GM18870 (cell line): ENCODE results near the gene VPS37D.
"Not testable (repeated sequence)": the region's sequence is repeated elsewhere in the genome, so short reads cannot be mapped to it uniquely, and the experiment has no call there.

Source experiments
- ATAC-seq: cut with Tn5 transposase; IDR thresholded peaks from one replicate; pipeline ENCODE4 v1.9.1; 2021; ENCODE audit warnings: moderate library complexity; ENCODE audit not compliant: unreplicated experiment

The VPS37D gene

DNA sequence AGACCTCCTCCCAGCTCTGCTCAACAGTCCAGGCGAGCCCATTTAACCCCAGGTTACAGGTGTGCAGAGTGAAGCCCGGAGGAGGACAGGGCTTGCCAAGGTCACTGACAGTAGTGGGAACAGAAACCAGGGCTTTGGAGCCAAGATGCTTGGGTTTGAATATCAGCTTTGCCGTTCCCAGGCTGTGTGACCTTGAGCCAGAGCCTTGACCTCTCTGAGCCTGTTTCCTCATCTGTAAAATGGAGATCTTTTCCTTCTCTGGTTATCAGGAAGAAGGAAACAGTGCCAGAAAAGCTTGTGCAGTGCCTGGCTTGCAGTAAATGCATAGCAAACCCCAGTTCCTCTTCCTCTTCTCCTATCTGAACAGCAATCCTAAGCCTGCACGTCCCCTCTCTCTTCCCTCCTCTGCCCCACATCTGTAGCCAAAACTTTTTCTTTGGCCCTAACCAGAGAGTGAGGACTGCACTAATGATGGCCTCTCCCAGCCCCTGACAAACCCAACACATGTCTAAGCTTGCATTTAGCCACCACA lies 21.9 kb upstream of the VPS37D start:
- ATAC-seq, result no peak

DNA sequence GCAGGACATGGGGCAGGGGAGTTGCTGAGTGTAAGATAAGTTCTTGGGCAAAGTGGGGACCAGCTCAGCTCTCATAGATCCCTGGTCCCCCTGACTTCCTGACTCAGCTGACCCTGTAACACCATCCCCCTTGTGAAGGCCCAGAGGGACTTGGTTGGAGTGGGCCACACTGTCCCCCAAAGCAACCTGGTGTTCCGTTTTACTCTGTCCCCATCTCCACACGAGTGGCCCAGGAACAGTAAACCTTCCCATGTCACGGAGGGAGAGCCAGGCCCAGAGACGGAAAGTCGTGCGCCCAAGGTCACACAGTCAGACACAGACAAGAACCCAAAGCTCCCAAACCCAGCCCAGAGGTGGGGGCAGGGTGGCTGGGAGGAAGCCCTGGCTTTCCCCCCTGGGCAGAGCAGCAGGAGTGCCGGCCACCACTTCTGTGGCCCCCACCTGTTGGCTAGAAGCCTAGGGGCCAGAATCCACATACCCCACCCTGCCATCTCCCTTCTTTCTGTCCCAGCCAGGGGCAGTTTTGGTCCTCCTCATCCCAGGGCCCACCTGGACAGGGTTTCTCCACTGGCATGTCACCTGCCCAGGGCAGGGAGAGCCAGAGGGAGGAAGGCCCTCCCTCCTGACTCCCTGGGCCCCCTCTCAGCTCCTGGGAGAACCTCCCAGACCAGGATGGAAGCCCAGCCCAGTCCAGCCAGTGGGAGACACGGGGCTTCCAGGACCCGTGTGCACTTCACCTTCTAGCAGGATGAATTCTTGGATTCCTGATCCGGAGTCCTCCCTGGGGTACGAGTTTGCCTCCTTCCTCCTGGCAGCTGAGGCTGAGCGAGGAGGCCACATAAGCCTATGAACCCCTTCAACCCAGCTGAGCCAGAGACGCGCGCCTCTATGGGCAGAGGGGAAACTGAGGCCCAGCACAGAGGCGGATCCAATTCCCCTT lies 20.6 kb upstream of the VPS37D start:
- ATAC-seq, result no peak

DNA sequence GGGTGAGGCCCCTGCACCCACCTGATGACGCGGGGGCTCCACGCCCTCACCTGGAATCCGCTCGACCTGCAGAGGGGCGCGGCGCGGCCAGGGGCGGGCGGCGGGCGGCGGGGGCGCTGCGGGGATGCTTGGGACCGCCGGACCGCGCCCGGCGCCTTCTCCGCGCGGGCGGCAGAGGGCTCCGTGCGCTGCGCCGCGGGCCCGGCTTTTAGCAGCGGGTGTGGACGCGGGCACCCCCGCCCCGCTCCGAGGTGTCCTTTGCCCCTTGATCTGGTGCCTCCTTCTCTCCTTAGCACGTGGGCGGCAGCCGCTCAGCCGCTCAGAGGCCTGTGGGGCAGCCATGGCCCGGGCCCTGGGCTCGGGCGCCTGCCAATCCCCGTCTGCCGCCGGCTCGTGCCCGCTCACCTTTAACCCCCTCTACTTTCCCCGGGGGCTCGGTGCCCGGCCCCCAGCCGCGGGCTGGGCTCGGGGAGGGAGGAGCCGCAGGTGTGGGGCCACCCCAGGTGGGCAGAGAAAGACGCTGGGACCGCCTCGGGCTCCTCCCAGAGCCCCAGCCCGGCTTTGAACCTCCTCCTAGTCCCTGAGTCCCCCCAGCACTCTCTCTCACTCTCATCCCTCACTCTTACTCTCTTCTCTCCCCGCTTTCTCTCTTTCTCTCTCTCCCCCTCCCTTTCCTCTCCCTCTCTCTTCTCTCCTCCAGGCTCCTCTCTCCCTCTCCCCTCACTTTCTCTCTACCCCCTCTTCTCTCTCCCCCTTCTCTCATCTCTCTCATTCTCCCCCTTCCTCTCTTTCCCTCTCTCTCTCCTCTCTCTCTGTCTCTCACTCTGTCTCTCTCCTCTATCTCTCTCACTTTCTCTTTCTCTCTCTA lies 19.7 kb upstream of the VPS37D start:
- ATAC-seq, result no peak

DNA sequence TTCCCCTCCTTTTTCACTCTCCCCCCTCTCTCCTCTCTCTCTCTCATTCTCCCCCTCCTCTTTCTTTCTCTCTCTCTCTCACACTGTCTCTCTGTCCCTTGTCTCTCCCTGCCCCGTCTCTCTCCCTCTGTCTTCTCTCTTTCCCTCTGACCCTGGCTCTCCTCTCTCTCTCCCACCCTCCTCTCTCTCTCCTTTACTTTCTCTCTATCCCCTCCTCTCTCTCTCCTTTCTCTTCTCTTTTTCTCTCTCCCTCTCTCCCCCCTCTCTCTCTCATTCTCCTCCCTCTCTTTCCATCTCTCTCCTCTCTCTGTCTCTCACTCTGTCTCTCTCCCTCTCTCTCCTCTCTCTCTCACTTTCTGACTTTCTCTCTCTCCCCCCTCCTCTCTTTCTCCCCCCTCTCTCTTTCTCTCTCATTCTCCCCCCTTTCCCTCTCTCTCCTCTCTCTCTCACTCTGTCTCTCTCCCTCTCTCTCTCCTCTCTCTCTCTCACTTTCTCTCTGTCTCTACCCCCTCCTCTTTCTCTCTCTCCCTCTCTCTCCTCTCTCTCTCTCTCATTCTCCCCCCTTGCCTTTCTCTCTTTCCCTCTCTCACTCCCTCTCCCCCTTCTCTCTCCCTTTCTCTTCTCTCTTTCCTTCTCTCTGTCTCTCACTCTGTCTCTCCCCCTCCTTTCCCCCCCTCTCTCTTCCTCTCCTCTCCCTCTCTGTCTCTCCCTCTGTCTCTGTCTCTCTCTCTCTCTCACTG lies 18.9 kb upstream of the VPS37D start:
- no peak for ATAC-seq

DNA sequence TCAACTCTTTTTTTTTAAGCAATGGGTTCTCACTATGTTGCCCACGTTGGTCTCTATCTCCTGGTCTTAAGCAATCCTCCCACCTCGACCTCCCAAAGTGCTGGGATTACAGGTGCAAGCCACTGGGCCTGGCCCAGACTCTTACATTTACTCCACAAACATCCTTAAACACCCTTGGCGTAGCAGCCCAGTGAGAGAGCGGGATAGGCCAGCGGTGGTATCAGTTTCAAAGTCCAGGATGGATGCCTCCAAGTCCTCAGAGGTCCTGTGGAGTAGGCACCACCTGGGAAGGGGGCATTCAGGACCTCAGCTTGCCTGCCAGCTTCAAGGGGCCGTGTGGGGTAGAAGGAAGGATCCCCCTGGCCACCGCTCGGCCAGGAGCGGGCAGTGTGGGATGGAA lies 18.1 kb upstream of the VPS37D start:
- no peak for ATAC-seq

DNA sequence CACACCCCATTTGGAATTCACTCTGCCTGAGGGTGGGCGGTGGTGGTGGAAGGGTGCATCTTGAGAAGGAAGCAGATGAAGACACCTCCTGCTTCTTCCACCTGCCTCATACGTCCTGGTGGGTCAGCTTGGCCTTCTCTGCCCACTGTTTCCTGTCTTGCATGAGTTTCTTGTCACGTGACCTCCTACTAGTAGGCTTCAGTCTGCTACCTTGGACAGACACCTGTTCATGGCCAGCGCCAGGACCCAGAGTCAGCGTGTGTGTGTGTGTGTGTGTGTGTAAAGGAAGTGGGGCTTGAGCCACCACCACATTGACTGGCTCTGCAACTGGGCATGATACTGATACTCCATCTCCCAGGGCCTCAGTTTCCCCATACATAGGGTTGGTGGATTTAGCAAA lies 17.1 kb upstream of the VPS37D start:
- ATAC-seq, result no peak

DNA sequence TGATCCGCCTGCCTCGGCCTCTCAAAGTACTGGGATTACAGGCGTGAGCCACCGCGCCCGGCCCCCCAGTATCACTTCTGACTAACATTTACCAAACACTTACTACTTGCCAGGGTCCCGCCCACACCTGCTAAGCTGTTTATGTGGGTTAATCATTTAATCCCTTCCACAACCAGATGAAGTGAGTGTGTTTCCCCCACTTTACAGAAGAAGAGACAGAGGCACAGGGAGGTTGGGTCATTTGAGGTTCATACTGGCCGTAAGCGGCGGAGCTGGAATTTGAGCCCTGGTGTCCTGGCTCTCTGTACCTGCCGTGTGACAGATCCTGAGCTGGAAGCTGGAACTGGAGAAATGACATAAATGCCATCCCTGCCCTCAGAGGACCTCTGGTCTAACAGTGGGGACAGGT lies 15.1 kb upstream of the VPS37D start:
- no peak for ATAC-seq

DNA sequence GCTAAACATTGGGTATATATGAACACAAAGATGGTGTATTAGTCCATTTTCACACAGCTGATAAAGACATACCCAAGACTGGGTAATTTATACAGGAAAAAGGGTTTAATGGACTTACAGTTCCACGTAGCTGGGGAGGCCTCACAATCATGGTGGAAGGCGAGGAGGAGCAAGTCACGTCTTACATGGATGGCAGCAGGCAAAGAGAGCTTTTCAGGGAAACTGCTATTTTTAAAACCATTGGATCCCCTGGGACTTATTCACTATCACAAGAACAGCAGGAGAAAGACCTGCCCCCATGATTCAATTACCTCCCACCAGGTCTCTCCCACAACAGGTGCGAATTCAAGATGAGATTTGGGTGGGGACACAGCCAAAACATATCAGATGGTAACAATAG lies 12.3 kb upstream of the VPS37D start:
- ATAC-seq, result not testable (repeated sequence)

DNA sequence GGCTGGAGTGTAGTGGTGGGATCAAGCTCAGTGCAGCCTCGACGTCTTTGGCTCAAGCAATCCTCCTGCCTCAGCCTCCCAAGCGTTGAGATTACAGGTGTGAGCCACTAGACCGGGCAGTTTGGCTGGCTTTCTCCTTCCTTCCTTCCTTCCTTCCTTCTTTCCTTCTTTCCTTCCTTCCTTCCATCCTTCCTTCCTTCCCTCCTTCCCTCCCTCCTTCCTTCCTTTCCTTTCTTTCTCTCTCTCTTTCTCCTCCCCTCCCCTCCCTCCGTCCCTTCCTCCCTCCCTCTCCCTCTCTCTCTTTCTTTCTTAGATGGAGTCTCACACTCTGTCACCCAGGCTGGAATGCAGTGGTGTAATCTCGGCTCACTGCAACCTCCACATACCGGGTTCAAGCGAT lies 7.6 kb upstream of the VPS37D start:
- ATAC-seq, result no peak

DNA sequence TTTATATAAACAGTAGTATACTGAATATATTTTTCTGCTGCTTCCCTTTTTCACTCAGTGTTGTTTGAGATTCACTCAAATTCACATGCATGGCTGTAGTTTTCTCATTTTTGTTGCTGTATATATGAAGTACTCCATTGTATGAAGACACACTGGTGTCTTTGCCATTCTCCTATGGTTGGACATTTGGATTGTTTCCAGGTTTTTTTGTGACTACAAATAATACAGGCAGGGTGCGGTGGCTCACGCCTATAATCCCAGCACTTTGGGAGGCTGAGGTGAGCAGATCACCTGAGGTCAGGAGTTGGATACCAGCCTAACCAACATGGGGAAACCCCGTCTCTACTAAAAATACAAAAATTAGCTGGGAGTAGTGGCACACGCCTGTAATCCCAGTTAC lies 7.0 kb upstream of the VPS37D start:
- ATAC-seq, result not testable (repeated sequence)

DNA sequence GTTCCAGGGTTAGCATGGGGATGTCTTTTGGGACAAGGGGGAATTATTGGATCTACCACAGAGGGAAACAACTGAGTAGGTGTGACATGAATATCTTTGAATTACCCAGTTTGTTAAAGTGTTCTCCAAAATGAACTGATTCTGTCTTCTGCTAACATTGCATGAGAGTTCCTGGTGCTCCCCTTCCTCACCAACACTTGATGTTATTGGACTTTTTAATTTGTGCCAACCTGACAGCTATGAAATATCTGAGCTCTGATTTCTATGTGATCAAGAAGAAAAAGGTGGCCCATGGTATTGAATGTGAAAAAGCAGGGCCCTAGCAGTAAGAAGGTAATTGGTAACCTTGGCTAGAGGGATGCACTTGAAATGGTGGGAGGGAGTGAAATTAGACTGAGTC lies 4.6 kb upstream of the VPS37D start:
- ATAC-seq, result no peak

DNA sequence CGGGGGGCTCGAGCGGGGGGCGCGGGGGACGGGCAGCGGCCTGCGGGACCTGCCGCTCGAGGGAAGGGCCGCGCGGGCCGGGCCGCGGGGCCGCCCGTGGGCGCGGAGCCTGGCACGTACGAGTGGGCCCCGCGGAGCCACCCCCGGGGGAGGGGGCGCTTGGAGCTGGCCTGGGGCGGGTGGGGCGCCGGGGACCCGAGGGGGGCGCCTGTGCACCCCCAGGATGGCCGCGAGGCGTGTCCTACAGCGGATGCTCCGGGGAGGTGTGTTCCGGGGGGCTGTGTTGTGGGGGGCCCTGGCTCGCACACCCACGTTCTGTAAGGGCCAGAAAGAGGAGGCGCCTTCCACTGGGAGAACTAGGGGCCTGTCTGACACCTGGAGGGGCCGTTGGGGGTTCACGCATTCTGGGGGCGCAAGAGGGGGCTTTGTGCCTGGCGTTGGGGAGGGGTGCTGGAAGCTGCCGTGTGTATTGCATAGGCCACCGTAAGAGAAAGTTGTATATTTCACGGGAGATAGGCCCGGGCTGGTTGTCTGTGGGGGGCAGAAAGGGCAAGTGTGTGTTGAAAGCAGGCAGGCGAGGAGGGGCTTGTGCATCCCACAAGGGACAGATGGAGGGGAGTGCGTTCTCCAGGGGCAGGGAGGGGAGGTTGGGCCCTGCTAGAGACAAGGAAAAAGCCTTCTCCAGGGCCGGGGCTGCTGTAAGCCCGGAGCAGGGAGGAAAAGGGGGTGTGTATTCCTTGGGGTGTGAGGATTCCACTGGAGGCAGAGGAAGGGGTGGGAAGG lies 663 bp downstream of the VPS37D start:
- no peak for ATAC-seq

DNA sequence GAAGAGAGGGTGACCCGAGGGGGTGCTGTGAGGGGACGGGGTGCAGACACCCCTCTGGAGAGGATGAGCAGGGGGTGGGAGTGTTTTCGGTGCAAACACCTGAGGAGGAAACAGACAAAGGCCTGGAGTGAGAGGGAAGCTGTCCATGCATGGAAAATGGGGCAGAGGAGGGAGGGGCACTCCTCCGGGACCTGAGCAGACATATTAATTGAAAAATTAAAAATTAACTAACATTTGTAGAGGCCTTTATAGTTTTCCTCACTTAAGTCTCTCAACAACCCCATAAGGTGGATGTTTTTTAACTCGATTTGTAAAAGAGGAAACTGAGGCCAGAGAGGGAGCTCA lies 1.2 kb downstream of the VPS37D start:
- ATAC-seq, result no peak

DNA sequence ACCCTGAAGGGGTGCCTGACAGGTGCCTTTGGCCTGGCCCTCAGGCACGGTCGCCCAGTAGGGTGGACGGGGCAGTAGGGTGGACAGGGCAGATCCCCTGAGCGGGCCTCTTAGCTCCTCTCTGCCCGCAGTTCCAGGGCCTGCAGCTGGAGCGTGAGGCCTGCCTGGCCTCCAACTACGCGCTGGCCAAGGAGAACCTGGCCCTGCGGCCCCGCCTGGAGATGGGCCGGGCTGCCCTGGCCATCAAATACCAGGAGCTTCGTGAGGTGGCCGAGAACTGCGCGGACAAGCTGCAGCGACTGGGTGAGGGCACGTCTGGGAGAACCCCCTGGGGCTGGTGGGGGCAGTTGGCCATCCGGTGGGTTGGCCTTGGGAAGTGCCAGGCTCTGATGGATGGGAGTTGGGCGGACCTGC lies 1.7 kb downstream of the VPS37D start:
- no peak for ATAC-seq

DNA sequence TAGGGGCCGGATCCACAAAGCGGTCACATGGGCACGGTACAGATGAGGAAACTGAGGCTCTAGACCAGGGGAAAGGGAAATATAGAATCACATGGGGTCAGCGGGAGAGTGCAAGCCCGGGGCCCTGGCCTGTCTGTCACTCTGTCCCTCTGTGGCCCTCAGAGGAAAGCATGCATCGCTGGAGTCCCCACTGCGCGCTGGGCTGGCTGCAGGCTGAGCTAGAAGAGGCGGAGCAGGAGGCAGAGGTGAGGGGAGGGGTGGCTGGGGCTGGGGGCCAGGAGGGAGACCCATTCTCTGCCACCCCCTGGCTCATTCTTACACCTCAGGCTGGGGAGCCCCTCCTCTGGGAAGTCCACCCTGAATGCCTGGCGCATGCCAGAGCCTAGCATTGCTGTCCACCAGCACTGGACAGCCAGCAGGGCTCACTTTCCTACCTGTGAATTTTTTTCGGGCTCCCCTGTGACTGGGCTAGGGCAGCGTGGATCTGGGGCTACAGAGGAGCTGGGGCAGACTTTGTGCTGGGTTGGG lies 2.3 kb downstream of the VPS37D start:
- ATAC-seq, result no peak

DNA sequence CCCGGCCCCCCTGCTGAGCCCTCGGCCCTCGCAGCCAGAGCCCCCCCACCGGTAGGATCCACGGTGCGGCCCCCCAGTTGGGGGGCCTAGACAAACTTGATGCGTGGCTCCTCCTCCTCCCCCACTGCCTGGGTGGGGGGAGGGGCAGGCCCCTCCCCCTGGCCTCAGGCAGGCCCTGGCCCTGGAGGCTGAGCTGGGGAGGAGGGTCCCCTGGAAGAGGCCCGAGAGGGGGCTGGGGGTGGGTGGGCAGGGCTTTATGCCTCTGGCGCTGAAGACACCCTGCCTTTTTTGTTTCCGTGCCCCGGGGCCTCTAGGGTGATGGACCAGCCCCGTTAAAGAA lies 3.7 kb downstream of the VPS37D start:
- ATAC-seq, result no peak

DNA sequence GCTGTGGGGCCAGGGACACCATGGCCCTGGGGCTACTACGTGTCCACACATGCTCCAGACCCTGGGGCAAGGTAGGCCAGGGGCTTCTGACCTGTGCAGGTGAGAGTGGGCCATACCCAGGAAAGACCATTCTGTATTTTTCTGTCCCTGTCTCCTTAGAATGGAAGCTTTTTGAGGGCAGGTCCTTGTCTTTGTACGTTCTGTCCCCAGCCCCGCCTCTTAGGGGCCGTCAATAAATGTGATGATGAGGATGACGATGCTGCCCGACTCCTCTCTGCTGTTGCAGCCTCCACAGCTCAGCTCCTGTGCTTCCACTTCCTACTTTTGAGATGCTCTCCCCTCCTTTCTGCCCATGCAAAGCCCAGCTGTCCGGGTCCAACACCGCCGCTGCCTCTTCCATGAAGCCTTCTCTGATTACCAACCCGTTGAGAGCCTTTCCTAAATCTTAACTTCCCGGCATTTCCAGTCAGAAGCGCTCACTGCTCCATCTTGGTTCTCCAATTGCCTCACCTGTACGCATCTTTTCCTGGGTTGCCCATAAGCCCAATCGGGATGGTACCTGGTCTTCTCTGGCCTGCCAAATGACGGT lies 4.3 kb downstream of the VPS37D start:
- no peak for ATAC-seq

DNA sequence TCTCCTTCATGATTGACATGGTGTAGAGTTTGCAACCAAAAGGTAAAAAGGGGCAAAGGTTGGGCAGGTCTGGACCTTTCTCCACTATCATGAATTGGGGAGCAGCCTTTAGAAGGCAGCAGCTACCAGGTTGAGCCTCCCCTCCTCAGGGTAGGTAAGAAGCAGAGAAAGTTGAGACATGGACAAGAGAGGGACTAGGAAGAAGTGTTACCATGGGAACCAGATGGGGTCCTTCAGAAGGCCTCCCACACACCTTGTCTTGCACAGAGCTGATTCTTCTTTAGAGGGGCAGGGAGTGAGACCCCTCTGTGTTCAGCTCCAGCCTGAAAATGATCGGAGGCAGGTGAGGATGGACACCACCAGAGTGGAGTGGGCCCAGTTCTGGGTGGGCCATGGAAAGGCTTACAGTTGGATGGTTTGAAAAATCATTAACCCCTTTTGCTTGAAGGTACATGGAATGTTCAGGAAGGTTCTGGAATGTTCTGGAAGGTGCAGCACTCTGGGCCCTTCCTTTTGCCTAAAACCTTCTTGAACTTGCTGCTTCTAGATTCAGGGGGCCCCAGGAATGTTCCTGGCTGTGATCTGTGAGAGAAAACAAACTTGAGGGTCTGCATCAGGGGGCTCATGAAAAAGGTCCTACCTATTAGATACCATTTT lies 7.0 kb downstream of the VPS37D start:
- no peak for ATAC-seq

DNA sequence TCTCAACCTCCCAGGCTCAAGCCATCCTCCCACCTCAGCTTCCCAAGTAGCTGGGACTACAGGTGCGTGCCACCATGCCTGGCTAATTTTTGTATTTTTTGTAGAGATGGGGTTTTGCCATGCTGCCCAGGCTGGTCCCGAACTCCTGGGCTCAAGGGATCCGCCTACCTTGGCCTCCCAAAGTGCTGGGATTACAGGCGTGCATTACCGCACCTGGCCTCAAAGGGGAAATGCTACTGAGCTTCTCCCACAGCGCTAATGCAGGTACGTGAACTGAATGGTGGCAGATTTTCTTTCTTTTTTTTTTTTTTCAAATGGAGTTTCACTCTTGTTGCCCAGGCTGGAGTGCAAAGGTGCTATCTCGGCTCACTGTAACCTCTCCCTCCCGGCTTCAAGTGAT lies 8.4 kb downstream of the VPS37D start:
- not testable (repeated sequence) for ATAC-seq
